ENCODE results near the gene KAZN.
A peak's percentile ranks its signal among the peaks of the same experiment; 100 is the strongest.

The KAZN gene

GRCh38 chr1:15094056-15094455 is 495.6 kb downstream of the KAZN start:
- DNase-seq (ENCODE audit: low read depth in 2 of 2) = no peak

GRCh38 chr1:15094719-15095495 is 496.4 kb downstream of the KAZN start:
- DNase-seq (ENCODE audit: low read depth in 2 of 2) = no peak

GRCh38 chr1:15095496-15095875 is 497.0 kb downstream of the KAZN start:
- DNase-seq (ENCODE audit: low read depth in 2 of 2) = no peak

- no peak for DNase-seq (ENCODE audit: low read depth in 2 of 2)
These were observed 497.8 kb downstream of the KAZN start for GRCh38 chr1:15096293-15096692.

- no peak for DNase-seq (ENCODE audit: low read depth in 2 of 2)
These were observed 500.0 kb downstream of the KAZN start for GRCh38 chr1:15098176-15099125.

GRCh38 chr1:15099441-15100120 is 501.1 kb downstream of the KAZN start:
- DNase-seq (ENCODE audit: low read depth in 2 of 2) = no peak

- DNase-seq (ENCODE audit: low read depth in 2 of 2) = peak; percentile 15
These were observed 501.8 kb downstream of the KAZN start for GRCh38 chr1:15100121-15100879.

GRCh38 chr1:15100880-15101760 is 502.6 kb downstream of the KAZN start:
- DNase-seq (ENCODE audit: low read depth in 2 of 2) = no peak

- DNase-seq (ENCODE audit: low read depth in 2 of 2) = no peak
These were observed 503.3 kb downstream of the KAZN start for GRCh38 chr1:15101801-15102200.

- no peak for DNase-seq (ENCODE audit: low read depth in 2 of 2)
These were observed 504.2 kb downstream of the KAZN start for GRCh38 chr1:15102646-15103045.

GRCh38 chr1:15103211-15103610 is 504.7 kb downstream of the KAZN start:
- no peak for DNase-seq (ENCODE audit: low read depth in 2 of 2)

- no peak for DNase-seq (ENCODE audit: low read depth in 2 of 2)
These were observed 505.4 kb downstream of the KAZN start for GRCh38 chr1:15103906-15104305.

GRCh38 chr1:15104768-15105167 is 506.3 kb downstream of the KAZN start:
- DNase-seq (ENCODE audit: low read depth in 2 of 2) = no peak

GRCh38 chr1:15106608-15107007 is 508.1 kb downstream of the KAZN start:
- no peak for DNase-seq (ENCODE audit: low read depth in 2 of 2)

- DNase-seq (ENCODE audit: low read depth in 2 of 2) = no peak
These were observed 508.7 kb downstream of the KAZN start for GRCh38 chr1:15107058-15107687.

GRCh38 chr1:15107911-15108310 is 509.4 kb downstream of the KAZN start:
- DNase-seq (ENCODE audit: low read depth in 2 of 2) = no peak

GRCh38 chr1:15110128-15110866 is 511.8 kb downstream of the KAZN start:
- no peak for DNase-seq (ENCODE audit: low read depth in 2 of 2)

- no peak for DNase-seq (ENCODE audit: low read depth in 2 of 2)
These were observed 512.4 kb downstream of the KAZN start for GRCh38 chr1:15110867-15111230.

- no peak for DNase-seq (ENCODE audit: low read depth in 2 of 2)
These were observed 514.7 kb downstream of the KAZN start for GRCh38 chr1:15113146-15113545.
